Astrocyte (in vitro differentiated cells and primary cell): ENCODE measurements around the gene CREB3L2.

Experiments
- EZH2 ChIP-seq: IDR thresholded peaks from 2 replicates; pipeline ENCODE4 v1.6.1; 2012; ENCODE audit warnings: mild to moderate bottlenecking, low read length, inconsistent platforms; ENCODE audit not compliant: insufficient read depth
- TF ChIP-seq, protein P1 (sequence below): IDR thresholded peaks from 2 replicates; pipeline ENCODE4 v1.5.1; 2011; ENCODE audit warnings: low read depth, mild to moderate bottlenecking, inconsistent platforms, low read length, moderate library complexity; ENCODE audit not compliant: insufficient read depth

DNA sequence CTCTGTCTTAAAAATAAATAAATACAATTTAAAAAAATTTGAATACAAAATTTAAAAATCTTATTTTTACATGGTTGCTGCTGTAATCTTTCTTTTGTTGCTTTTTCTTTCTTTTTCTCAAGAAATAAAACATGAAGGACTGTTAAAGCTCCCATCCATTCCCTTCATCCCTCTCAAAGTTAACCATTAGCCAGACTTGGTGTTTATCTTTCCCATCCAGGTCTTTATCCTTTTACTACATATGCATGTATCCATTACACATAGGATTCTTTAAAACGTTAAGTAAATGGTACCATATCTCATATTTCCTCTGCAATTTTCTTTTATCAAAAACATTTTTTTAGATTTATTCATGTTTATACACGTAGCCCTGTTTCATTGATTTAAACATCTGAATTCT is 70.1 kb downstream of the CREB3L2 start:
- TF ChIP-seq, protein P1, sequence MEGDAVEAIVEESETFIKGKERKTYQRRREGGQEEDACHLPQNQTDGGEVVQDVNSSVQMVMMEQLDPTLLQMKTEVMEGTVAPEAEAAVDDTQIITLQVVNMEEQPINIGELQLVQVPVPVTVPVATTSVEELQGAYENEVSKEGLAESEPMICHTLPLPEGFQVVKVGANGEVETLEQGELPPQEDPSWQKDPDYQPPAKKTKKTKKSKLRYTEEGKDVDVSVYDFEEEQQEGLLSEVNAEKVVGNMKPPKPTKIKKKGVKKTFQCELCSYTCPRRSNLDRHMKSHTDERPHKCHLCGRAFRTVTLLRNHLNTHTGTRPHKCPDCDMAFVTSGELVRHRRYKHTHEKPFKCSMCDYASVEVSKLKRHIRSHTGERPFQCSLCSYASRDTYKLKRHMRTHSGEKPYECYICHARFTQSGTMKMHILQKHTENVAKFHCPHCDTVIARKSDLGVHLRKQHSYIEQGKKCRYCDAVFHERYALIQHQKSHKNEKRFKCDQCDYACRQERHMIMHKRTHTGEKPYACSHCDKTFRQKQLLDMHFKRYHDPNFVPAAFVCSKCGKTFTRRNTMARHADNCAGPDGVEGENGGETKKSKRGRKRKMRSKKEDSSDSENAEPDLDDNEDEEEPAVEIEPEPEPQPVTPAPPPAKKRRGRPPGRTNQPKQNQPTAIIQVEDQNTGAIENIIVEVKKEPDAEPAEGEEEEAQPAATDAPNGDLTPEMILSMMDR, result no peak
- no peak for TF ChIP-seq EZH2
